HL-60 (cell line): ENCODE measurements around the gene OTUD6A.

Experiments used
- GABPA ChIP-seq: IDR thresholded peaks from 2 replicates; pipeline ENCODE4 v1.6.1; 2012; ENCODE audit warnings: low read depth
- POLR2AphosphoS5 ChIP-seq: IDR thresholded peaks from 2 replicates; pipeline ENCODE4 v1.6.1; 2012; ENCODE audit warnings: low read depth
- SPI1 ChIP-seq: IDR thresholded peaks from 2 replicates; pipeline ENCODE4 v1.6.1; 2012; ENCODE audit warnings: low read depth, mild to moderate bottlenecking, borderline replicate concordance
- TF ChIP-seq, protein P1 (sequence below): IDR thresholded peaks from one replicate; pipeline ENCODE4 v1.5.1; 2011; ENCODE audit warnings: low read length, control low read depth, inconsistent platforms; ENCODE audit not compliant: insufficient read depth

DNA sequence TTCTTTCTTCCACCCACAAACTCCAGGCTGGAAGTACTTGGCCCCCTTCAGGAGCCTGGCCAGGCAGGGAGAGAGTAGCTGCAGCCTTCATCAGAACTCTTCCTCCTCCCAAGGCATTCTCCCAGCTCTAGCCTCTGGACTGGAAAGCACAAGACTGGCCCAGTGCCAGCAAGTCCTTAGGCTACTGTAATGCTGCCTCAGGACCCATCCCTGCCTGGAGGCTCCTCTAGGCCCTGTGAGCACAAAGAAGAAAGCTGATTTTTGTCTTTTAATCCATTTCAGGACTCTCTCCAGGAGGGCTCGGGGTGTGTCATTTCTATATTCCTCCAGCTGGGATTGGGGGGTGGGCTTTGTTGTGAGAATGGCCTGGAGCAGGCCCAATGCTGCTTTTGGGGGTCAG is 23.3 kb upstream of the OTUD6A start:
- TF ChIP-seq POLR2AphosphoS5 = no peak
- TF ChIP-seq, protein P1, sequence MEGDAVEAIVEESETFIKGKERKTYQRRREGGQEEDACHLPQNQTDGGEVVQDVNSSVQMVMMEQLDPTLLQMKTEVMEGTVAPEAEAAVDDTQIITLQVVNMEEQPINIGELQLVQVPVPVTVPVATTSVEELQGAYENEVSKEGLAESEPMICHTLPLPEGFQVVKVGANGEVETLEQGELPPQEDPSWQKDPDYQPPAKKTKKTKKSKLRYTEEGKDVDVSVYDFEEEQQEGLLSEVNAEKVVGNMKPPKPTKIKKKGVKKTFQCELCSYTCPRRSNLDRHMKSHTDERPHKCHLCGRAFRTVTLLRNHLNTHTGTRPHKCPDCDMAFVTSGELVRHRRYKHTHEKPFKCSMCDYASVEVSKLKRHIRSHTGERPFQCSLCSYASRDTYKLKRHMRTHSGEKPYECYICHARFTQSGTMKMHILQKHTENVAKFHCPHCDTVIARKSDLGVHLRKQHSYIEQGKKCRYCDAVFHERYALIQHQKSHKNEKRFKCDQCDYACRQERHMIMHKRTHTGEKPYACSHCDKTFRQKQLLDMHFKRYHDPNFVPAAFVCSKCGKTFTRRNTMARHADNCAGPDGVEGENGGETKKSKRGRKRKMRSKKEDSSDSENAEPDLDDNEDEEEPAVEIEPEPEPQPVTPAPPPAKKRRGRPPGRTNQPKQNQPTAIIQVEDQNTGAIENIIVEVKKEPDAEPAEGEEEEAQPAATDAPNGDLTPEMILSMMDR = no peak
- TF ChIP-seq GABPA = no peak
- no peak for TF ChIP-seq SPI1
